ENCODE results near the gene FEN1.

DNA sequence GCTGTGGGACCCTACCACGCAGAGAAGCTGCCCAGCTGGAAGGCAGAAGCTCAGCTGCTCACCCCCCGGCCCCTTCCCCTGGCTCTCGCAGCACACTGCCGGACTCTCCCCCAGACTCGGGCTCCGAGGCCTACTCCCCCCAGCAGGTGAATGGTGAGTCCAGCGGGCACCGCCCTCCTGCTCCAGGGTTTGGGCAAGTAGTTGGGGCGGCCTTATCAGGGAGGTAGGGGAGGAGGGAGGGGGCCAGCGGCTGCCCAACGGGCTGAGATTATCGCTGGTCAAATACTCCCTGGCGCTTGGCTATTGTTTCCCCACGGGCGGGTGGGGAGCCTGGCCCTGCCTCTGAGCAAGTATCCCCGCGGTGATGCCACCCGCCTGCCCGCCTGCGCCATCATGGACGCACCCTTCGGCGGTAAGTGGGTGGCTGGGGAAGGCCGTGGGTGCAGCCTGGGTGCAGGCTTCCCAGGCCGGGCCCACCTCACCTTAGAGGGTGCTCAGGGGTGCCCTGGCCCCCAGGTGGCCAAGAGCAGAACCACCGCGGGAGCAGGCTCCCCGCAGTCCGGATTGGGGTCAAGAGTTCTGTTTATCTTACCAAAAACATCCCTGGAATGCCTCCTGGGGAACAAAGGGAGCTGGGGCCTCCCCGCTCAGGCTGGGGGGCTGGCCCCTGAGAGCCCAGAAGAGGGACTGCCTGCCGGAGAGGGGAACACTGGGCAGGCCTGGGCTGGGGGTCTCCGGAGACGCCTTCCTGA lies 23.4 kb upstream of the FEN1 start:
- TF ChIP-seq TCF7L2 (IDR thresholded peaks at IDR 0.05; ENCODE audit: borderline replicate concordance, extremely low read depth, insufficient read depth, insufficient read length): no peak
- no peak for TF ChIP-seq POLR2A (IDR thresholded peaks at IDR 0.05; ENCODE audit: borderline replicate concordance, extremely low read depth, insufficient read depth, insufficient read length)
- TF ChIP-seq, protein P1, sequence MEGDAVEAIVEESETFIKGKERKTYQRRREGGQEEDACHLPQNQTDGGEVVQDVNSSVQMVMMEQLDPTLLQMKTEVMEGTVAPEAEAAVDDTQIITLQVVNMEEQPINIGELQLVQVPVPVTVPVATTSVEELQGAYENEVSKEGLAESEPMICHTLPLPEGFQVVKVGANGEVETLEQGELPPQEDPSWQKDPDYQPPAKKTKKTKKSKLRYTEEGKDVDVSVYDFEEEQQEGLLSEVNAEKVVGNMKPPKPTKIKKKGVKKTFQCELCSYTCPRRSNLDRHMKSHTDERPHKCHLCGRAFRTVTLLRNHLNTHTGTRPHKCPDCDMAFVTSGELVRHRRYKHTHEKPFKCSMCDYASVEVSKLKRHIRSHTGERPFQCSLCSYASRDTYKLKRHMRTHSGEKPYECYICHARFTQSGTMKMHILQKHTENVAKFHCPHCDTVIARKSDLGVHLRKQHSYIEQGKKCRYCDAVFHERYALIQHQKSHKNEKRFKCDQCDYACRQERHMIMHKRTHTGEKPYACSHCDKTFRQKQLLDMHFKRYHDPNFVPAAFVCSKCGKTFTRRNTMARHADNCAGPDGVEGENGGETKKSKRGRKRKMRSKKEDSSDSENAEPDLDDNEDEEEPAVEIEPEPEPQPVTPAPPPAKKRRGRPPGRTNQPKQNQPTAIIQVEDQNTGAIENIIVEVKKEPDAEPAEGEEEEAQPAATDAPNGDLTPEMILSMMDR (IDR thresholded peaks at IDR 0.05 in 2 of 3, conservative IDR thresholded peaks at IDR 0.05 in 1 of 3; ENCODE audit: borderline replicate concordance in 1 of 3, insufficient read depth in 1 of 3, low read depth in 2 of 3, low read length in 2 of 3): peak in 2 of 3 experiments; percentile 14 to 24; a peak in 2 of 6 replicates
- TF ChIP-seq POLR2AphosphoS5 (IDR thresholded peaks at IDR 0.05; ENCODE audit: low read depth, low read length): no peak

Data from HCT116 (cell line).